GM18517 (cell line): ENCODE measurements around the gene TP53BP2.
"Not testable (repeated sequence)": the region's sequence is repeated elsewhere in the genome, so short reads cannot be mapped to it uniquely, and the experiment has no call there.

Experiments used
- ATAC-seq: cut with Tn5 transposase; IDR thresholded peaks from one replicate; pipeline ENCODE4 v1.9.1; 2021; ENCODE audit warnings: mild to moderate bottlenecking, moderate library complexity; ENCODE audit not compliant: unreplicated experiment

TP53BP2 gene

DNA sequence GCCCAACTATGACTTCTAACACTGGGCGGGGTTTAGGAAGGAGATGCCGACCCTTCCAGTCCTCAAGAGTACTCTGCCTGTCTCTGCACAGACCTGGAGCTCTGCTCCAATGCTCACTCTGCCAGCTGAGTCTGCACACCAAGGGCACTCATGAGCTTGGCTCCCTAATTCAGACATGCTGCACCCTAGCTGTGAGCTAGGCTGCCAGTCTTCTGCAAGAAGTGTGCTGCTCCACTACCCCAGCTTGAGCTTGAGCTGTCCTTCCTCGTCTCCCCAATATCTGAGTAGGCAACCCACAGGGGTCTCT, 13.2 kb downstream of the TP53BP2 start:
- no peak for ATAC-seq

DNA sequence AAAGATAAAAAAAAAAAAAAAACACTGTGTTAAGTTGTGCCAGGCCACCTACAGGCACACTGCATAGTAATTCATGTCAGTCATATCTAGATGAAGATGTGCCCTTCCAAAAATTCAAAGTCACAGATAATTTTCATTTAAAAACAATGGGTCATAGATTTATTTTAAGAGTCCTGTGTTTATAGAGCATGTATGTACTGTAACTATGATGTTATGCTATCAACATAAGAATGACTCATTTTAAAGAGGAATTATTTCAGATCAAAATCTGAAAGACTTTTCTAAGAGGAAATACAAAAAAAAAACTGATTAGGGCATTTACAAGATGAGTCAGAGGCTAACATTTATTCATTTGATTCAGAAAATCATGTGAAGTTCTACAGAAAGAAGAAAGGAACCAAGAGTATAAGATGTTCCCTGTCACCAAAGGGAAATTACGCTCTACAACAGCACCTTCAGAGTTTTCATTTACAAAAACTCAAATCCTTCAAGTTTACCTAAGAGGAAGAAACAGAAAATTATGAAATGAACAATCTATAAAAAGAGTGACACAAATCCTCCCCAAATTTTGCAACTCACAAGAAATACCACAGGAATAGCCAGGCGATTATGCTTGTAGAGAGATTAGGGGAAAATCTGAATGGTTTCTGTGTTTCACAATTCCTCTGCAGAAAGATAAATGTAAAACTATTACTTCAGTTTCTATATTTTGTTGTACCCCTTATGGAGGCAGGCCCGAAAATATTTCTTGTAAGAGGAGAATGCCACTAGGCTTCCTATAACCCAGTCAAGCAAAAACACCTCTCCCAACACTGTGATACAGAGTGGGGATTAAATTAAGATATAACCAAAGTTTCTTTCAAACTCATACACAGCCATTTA, 13.8 kb downstream of the TP53BP2 start:
- no peak for ATAC-seq

DNA sequence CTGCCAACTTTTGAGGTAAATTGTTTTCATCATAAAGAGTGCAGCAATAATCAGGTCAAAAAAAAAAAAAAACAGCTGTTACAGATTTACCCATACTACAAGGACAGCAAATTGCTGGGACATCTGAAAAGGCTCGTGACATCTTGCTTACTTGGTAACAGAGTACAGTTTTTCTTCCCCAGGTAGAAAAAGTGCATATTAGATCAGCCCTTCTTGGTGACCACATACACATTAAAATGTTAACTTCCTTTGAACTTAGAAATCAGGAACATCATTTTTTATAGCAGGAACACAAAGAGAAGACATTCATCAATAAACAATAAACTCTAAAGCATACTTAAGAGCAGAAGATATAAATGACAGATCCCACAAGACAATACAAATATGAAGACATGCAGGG, 16.1 kb downstream of the TP53BP2 start:
- ATAC-seq, result no peak

DNA sequence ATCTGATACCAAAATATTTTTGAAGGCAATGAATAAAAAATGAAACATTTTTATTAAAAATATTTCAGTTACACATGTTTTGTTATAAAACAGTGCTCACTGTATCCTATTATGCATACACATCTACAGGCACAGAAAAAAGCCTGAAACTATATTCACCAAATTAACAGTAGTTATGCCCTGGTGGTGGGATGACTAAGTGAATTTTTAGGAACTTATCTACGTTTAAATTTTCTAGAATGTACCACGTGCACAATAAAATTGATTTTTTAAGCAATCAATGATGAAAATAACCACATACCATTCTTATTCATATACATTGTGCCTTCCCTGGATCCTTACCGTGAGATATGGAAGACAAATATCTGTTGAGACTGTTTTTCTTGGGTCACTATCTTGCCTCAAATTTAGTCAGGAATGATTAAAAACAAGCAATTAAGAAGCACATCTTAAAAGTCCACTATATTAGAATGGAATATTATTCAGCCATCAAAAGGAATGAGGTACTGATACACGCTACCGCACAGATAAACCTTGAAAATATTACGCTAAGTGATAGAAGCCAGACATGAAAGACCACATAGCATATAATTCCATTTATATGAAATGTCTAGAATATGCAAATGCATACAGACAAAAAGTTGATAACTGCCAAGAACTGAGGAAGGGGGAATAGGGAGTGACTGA, 17.4 kb downstream of the TP53BP2 start:
- ATAC-seq, result no peak

DNA sequence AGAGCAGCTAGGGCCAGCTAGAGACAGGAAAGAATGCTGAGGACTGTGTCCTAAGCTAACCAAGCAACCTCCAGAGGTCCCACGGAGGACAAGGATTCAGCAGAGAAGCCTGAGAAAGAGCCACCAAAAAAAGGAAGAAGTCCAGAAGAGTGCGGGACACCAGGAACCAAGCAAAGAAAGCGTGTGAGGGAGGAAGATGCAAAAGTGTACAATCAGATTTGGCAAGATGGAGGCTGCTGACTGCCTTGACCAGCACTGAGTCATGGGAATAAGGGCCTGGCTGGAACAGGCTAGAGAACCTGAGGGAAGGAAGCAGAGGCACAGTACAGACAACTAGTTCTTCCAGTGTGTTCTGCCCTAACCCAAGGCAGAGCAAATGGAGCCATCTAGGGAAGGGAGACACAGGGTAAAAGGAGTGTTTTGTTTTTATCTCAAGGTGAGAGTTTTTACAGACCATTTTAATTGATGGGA, 18.5 kb downstream of the TP53BP2 start:
- ATAC-seq, result no peak

DNA sequence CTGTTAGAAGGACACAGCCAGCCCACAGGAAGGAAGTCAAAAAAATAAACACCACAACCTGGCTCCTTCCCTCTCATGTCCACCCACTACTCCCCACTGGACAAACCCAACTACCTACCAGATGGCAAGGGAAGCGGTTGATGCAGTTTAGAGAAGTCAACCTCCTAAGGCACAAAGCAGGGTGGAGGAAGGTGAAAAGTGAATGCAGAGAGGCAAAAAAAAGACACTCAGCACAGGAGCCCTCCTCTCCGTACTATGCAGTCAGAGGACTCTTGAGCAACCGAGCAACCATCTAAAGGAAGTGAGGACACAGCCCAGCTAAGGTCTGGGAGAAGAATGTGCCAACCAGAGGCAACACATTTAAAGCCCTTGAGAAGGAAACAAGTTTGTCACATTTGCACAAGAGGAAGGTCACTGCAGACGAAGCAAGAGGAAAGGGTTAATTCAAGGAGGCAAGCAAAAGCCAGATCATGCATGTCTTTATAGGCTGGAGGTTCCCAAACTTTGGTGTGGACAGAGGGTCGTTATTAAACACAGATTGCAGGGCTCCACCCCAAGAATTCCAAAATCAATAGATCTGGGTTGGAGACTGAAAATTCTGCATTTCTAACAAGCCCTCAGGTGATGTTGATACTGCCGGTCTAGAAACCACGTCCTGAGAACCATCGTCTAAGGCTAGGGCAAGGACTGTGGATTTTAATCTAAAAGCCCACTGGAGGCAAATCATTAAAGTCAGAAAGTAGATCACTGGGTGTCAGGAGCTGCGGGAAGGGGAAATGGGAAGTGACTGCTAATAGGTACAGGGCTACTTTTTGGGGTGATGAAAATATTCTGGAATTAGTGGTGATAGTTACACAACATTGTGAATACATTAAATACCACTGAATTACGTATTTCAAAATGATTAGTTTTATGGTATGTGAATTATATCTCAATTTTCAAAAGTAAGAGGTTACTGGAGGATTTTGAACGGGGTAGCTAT, 19.7 kb downstream of the TP53BP2 start:
- no peak for ATAC-seq

DNA sequence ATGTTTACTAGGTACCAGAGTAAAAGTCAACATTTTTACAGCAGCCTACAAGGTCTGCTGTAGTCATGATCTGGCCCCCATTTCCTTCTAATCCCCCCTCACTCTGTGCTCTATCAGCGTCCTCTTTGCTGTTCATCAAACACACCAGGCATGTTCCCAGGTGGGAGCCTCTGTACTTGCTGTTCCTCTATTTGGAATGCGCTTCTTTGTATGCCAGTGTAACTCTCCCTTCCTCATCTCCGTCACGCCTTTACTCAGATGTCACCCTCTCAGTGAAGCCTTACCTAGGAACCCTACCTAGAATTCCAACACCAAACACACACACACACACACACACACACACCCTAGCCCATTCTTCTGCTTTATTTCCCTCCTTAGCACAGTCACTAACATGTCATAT, 21.0 kb downstream of the TP53BP2 start:
- ATAC-seq, result no peak

DNA sequence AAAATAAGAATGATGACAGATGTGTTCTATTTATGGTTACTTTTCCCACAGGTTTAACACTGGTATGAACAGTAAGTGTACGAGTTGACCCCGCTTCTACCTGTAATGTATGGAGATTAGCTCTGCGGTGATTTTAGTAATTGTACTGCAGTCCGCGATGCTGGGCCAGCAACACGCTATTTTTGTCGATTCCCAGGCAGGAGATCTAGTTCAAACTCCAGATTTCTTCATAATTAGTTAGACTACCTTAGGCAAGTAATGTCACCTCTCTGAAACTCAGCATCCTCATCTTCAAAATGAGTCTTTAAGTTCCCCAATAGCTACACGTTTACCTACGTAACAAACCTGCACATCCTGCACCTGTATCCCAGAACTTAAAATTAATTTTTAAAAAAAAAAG, 21.5 kb downstream of the TP53BP2 start:
- no peak for ATAC-seq

DNA sequence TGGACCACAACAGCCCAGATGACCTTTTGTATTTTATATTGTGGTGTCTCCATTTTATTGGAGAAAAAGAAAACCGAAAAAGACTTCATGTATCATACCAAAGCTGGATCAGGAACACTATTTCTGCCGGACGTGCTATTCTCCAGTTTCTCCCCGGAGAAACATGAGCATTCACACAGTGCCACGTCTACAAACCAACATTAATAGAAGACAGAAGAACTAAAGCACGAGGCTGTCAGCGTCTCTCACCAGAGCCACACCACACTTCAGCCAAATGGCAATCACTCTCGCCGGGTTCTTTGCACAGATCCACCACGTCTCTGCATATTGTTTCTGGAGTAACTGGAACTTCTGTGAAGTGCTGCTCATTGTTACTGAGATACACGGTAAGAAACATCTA, 24.8 kb downstream of the TP53BP2 start:
- ATAC-seq, result no peak

DNA sequence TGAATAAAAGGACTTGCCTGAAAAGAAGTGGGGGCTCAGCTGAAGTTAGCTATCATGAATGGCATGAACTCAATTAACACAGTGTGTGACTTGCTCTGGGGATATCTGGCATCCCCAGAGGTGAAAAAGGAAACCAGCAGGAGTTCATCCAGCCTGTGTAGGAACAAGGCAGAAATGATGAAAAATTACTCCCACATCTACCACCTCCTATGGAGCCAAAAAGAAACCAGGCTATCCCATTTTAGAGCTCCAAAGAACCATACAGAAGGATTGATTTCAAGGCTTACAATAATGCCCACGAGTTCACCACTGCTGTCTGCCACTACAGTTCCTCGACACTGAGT, 25.3 kb downstream of the TP53BP2 start:
- no peak for ATAC-seq

DNA sequence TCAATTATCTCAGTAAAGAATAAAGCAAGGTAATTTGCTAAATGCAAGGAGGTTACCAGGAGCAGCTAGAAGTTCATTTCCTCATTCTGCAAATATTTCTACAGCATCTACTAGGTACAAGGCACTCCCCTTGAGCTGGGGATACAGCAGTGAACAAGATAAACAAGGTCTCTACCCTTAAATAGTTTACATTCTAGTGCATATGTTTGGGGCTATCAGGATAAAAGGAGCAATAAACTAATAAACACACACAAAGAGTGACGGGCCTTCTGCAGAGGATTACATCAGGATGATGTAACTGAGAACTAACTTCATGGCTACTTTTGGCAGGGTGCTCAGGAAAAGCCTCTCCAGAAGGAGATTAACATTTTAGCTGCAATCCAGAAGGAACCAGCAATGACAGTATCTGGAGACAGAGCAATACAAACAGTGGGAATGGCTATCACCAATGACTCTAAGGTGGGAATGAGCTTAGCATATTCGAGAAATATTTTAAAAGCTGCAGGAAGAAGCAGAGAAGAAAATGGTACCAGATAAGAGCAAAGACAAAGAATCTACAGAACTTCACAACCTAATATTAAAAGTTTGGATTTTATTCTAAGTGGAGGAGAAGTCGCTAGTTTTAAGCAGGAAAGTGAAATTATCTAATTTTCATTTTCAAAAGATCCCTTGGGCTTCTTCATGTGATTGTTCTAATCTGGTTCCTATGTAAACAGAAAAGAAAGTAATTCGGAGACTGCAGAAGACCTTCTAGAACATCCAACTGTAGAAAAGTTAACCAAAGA, 25.8 kb downstream of the TP53BP2 start:
- no peak for ATAC-seq

DNA sequence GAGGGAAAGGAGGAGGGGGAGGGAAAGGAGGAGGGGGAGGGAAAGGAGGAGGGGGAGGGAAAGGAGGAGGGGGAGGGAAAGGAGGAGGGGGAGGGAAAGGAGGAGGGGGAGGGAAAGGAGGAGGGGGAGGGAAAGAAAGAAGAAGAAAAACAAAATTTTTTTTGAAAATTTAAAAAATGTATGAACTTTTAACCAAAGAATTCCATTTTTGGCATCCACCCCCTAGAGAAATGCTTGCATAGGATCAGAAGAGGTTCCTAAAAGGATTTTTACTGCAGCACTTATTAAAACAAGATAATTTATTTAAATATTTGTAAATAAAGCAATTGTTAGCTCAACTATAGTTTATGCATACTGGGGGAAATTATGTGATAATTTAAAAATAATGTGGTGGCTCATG, 28.5 kb downstream of the TP53BP2 start:
- not testable (repeated sequence) for ATAC-seq

DNA sequence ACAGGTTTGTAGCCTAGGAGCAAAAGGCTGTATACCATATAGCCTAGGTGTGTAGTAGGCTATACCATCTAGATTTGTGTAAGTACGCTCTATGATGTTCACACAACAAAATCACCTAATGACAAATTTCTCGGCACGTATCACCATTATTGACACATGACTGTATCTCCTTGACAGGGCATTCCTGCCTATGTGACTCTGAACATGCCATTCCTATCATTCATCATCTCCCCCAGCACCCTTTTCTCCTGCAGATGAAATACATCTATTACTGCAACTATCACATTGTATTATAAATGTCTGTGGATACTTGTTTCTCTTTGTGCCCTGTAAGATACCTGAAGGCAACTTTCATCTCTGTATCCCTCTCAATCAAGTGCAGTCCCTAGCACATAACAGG, 29.9 kb downstream of the TP53BP2 start:
- no peak for ATAC-seq

DNA sequence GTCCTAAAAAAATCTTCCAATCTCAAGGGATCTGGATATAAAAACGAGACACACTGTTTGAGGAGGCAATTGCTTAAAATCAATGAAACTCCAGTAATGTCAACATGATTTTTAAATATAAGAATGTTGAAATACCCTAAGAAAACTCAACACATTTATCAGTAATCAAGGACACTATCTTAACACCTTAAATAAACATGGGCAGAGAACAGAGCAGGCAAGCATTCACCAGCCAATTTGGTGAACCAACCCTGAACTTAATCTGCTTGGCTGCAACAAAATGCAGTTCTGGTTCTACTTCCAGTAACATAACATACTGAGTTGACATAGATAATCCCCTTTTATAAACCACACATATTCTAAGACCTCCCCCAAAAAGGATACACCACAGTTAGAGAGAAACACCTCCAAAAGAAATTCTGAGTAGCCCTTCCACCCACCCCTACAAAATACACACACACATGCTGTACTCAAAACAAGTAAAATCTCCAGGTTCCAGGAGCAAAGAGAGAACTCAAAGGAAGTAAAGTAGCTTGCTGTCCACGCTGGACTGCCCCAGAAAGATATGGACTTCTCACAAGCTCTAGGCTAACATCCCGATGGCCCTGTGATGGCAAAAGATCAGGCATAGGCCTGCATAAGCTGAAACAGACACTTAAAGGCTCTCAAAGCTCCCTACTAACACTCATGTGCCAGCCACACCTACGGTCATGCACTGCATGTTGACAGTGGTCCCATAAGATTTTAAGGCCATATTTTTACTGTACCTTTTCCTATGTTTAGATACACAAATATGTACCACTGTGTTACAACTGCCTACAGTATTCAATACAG, 30.5 kb downstream of the TP53BP2 start:
- ATAC-seq, result no peak

DNA sequence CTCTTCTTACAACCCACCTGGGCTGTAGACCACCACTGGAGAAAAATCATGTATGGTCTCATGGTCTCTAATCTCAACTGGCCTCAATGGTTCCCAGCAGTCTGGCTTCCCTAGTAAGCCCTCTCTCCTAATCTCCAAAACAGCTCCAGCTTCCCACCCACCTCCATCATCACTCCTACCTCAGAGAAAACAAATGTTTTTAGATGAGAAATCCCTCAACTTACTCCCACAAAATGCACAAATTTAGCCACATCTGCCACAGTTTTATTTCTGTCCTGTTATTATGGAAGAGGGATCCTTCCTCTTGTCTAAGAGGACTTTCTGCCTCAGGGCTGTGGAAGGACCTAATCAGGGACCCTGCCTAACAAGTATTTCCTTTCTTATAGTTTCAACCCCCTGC, 32.1 kb downstream of the TP53BP2 start:
- ATAC-seq, result no peak

DNA sequence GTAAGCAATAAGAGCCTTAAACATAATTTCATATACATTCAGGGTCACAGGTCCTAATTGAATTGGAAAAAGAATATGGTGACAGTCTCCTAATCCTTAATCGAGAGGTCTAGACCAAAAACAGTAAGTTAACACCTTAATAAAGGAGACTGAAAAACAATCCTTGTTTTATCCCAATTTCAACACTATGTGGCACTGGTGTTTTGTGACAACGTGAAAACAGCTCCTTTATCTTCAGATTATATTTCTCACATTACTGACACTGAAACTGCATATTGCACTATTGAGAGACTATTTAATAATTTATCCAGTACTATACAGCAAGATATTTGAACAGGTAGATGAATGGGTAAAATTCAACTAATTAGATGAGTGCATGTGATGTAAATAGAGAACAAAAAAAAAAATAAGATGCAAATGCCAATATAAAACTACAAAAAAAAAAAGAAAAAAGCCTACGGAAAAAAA, 34.1 kb downstream of the TP53BP2 start:
- no peak for ATAC-seq

DNA sequence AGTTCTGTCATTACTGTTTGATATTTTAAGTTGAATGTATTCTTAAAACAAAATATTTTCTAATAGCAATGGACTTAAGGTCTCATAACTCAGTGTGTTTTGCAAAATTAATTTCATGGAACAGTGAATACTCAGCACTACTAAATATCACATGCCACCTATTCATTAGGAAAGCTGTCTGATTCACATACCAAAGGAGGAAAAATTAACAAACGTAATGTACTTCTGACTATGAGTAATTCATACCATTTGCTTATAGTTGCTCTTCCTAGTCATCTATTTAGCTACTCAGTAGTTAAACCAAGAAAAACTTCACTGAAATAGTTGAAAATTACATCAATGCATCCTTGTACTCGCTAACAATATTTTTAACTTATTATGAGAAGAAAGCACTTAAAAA, 35.2 kb downstream of the TP53BP2 start:
- ATAC-seq, result no peak

DNA sequence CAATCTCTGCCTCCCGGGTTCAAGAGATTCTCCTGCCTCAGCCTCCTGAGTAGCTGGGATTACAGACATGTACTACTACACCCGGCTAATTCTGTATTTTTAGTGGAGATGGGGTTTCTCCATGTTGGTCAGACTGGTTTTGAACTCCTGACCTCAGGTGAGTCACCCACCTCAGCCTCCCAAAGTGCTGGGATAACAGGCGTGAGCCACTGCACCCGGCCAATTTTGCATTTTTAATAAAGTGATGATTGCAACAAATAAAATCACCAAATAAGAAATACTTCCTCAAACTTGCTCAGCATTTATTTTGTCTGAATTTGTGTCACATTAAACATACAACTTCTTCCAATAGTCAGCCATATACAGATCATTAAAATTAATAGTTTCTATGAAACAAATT, 35.8 kb downstream of the TP53BP2 start:
- not testable (repeated sequence) for ATAC-seq

DNA sequence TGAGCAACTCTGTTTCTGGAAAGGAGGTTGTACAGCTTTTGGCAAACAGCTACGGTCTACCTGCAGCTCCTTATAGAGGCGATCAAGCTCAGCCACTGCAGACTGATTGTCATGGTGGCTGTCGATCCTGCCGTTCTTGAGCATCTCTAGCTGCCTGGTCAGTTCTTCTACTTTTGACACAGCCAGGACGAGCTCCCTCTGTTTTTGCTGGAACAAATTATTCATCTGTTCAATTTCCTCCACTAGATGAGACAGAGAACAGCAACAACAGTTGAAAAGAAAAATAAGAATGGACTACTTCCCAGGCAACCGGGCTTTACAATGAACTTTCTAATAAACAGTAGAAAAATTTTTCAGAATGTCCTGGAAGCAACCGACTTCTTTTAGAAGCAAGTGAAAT, 42.5 kb downstream of the TP53BP2 start:
- no peak for ATAC-seq

DNA sequence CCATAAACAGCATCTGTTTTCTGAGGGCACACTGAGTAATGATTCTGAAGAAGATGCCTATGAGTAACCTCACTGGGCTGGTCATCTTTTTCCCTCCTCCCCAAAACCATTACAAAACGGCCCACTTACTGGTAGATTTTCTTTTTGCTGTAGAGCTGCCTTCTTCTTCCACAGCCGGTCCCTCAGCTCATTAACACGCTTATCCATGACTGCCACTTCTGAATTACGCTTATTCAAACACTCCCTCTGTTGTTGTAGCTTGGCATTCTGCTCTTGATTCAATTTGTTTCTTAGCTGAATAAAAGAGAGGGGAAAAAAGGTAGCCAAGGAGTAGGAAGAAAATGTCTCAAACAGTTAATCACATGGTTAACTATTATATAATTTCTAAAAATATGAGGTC, 43.1 kb downstream of the TP53BP2 start:
- no peak for ATAC-seq
